ENCODE measurements around the gene TMEM158.

DNA sequence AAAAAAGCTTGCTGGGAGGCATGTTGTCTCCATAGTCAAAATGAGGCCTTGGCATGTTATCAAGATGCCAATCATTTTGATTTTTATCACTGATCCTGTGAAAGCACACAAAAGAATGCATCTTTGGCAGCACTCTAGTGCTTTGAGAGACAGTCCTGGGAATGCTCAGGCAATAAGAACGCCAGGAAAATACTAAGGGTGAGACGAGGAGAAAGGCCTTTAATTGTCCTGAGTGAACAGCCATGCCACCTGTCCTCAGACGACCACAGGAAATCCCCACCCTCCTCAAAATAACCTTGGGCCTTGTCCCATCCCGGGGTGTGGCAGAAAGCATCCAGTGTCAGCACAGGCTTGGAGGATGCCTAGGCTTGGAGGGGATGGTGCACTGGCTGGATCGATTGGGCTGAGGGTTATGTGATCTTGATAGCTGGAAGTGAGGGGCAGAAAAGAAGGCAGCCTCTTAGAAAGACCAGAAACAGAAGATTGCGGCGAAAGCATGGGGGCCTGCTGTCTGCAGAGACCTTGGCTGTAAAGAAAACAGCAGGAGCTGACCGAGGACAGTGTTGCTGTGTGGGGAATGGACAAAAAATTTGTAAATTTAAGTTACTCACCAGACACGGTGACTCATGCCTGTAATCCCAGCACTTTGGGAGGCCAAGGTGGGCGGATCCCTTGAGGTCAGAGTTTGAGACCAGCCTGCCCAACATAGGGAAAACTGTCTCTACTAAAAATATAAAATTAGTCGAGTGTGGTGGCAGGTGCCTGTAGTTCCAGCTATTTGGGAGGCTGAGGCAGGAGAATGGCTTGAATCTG is 7.3 kb downstream of the TMEM158 start:
- TF ChIP-seq, protein P1, sequence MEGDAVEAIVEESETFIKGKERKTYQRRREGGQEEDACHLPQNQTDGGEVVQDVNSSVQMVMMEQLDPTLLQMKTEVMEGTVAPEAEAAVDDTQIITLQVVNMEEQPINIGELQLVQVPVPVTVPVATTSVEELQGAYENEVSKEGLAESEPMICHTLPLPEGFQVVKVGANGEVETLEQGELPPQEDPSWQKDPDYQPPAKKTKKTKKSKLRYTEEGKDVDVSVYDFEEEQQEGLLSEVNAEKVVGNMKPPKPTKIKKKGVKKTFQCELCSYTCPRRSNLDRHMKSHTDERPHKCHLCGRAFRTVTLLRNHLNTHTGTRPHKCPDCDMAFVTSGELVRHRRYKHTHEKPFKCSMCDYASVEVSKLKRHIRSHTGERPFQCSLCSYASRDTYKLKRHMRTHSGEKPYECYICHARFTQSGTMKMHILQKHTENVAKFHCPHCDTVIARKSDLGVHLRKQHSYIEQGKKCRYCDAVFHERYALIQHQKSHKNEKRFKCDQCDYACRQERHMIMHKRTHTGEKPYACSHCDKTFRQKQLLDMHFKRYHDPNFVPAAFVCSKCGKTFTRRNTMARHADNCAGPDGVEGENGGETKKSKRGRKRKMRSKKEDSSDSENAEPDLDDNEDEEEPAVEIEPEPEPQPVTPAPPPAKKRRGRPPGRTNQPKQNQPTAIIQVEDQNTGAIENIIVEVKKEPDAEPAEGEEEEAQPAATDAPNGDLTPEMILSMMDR (conservative IDR thresholded peaks at IDR 0.05 in 1 of 2, IDR thresholded peaks at IDR 0.05 in 1 of 2; ENCODE audit: extremely low read depth in 1 of 2, insufficient read depth in 1 of 2, low read depth in 1 of 2, low read length in 2 of 2), result no peak
- no peak for TF ChIP-seq EZH2 (IDR thresholded peaks at IDR 0.05; ENCODE audit: borderline replicate concordance, low read length)
